ENCODE measurements around the gene SDC1. TPM values are rescaled to one million over a fixed set of nuclear protein-coding genes. Genes with fewer than 3 reads are reported as not detected.
A peak's percentile ranks its signal among the peaks of the same experiment; 100 is the strongest.

Gene SDC1
- total and polyA plus RNA-seq, 11 donors: 0.15 to 2.2 (median 0.36) TPM; not detected in 1

GRCh38 chr2:20212459-20212870, 12.5 kb downstream of the SDC1 start:
- Histone ChIP-seq H3K27ac (no peak overlapping the region), H3K27me3 (no peaks in the 10 kb centered on the region), H3K4me3 (no peak overlapping the region), H3K4me1 (no peaks in the 10 kb centered on the region), H3K9me3 (no peaks in the 10 kb centered on the region), H3K36me3 (no peaks in the 10 kb centered on the region)
- 55 to 65% (median 61%) methylated on average over 10 to 11 of the region's 11 CpGs for WGBS, 4 donors
- peak in 1 of 5 donors; percentile 49 for DNase-seq
- intact Hi-C loops (cut with DNase I): loop anchor here in 1 of 10 donors (10.0 kb wide), 1 partner anchor 218 kb away; the partner anchor contains the start of gene WDR35
- ATAC-seq: peak in 1 of 4 donors; percentile 20
- TF ChIP-seq POLR2A (IDR thresholded peaks at IDR 0.05): no peak
- TF ChIP-seq, protein P1, sequence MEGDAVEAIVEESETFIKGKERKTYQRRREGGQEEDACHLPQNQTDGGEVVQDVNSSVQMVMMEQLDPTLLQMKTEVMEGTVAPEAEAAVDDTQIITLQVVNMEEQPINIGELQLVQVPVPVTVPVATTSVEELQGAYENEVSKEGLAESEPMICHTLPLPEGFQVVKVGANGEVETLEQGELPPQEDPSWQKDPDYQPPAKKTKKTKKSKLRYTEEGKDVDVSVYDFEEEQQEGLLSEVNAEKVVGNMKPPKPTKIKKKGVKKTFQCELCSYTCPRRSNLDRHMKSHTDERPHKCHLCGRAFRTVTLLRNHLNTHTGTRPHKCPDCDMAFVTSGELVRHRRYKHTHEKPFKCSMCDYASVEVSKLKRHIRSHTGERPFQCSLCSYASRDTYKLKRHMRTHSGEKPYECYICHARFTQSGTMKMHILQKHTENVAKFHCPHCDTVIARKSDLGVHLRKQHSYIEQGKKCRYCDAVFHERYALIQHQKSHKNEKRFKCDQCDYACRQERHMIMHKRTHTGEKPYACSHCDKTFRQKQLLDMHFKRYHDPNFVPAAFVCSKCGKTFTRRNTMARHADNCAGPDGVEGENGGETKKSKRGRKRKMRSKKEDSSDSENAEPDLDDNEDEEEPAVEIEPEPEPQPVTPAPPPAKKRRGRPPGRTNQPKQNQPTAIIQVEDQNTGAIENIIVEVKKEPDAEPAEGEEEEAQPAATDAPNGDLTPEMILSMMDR (IDR thresholded peaks at IDR 0.05): no peak

GRCh38 chr2:20211860-20212458, 13.0 kb downstream of the SDC1 start:
- Histone ChIP-seq H3K27ac (no peak overlapping the region), H3K36me3 (no peaks in the 10 kb centered on the region), H3K4me3 (no peak overlapping the region), H3K4me1 (no peaks in the 10 kb centered on the region), H3K9me3 (no peaks in the 10 kb centered on the region), H3K27me3 (no peaks in the 10 kb centered on the region)
- DNase-seq (peak in 1 of 5 donors; percentile 43), ATAC-seq (no peak)
- intact Hi-C loops (cut with DNase I): loop anchor here in 1 of 10 donors (10.0 kb wide), 1 partner anchor 217 kb away; the partner anchor contains the start of gene WDR35
- 80 to 90% (median 85%) methylated on average over 10 to 14 of the region's 14 CpGs for WGBS, 4 donors
- TF ChIP-seq, protein P1 (IDR thresholded peaks at IDR 0.05): no peak
- TF ChIP-seq POLR2A (IDR thresholded peaks at IDR 0.05): no peak

- H3K9me3 ChIP-seq: no peaks in the 10 kb centered on the region
- H3K4me3 ChIP-seq: no peak overlapping the region
- no peak for DNase-seq
- TF ChIP-seq, protein P1 (IDR thresholded peaks at IDR 0.05): no peak
- no peak for TF ChIP-seq POLR2A (IDR thresholded peaks at IDR 0.05)
- no peaks in the 10 kb centered on the region for H3K4me1 ChIP-seq
- ATAC-seq: no peak
- H3K36me3 ChIP-seq: no peaks in the 10 kb centered on the region
- intact Hi-C loops (cut with DNase I): loop anchor here in 1 of 10 donors (10.0 kb wide), 1 partner anchor 217 kb away; the partner anchor contains the start of gene WDR35
- WGBS, 4 donors: 86 to 89% (median 88%) methylated on average over 5 to 12 of the region's 12 CpGs
- H3K27me3 ChIP-seq: no peaks in the 10 kb centered on the region
- H3K27ac ChIP-seq: no peak overlapping the region
Measured at GRCh38 chr2:20211420-20211819, 13.5 kb downstream of the SDC1 start.

DNA sequence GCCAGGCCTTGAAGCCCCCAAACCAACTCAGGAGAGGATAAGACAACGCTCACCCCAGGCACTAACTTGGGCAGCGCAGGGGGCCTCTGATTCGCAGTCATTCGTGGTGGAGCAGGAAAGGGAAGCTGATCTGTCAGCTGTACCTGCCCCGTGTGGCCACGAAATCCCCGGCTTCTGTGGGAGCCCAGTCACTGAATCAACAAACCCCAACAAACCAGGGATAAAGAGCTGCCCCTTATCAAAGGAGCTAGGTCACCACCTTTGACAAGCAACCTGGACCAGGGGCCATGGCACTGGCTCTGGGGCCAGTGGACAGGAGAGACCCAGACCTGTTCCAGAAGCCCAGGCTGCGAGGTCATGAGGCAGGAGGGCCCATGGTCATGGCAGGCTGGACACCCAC, 14.5 kb downstream of the SDC1 start:
- 83 to 93% (median 86%) methylated on average over 8 of the region's 8 CpGs for WGBS, 4 donors
- DNase-seq (no peak), ATAC-seq (no peak)
- Histone ChIP-seq H3K9me3 (no peaks in the 10 kb centered on the region), H3K4me3 (no peak overlapping the region), H3K27ac (no peak overlapping the region), H3K36me3 (no peaks in the 10 kb centered on the region), H3K4me1 (no peaks in the 10 kb centered on the region), H3K27me3 (no peaks in the 10 kb centered on the region)
- TF ChIP-seq POLR2A (IDR thresholded peaks at IDR 0.05): no peak
- TF ChIP-seq, protein P1 (IDR thresholded peaks at IDR 0.05): no peak
- intact Hi-C loops (cut with DNase I): loop anchor here in 1 of 10 donors (10.0 kb wide), 1 partner anchor 216 kb away; the partner anchor contains the start of gene WDR35
